GF-D8 (cell line): ENCODE results near the gene HRH2.
"Not testable (repeated sequence)": the region's sequence is repeated elsewhere in the genome, so short reads cannot be mapped to it uniquely, and the experiment has no call there.

Source experiments
- DNase-seq: peaks from one replicate; lab custom pipeline; 2025; lab: John Stamatoyannopoulos, UW

Gene HRH2

DNA sequence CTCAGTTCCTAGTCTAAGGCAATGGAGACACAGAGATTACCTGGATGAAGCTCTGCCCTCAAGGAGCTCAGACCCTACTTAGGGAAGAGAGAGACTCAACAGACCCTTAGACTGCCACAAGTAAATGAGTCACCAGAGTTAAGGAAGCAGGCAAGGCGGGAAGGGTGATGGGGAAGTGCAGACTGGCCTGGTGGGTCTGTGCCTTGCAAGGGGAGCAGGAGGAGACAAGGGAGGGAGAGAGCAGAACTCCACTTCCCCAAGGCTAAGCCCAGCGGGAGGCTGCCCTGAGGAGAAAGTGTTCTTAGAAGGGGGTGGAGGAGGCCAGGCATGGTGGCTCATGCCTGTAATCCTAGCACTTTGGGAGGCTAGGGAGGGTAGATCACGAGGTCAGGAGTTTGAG, 83.7 kb downstream of the HRH2 start:
- DNase-seq: no peak

DNA sequence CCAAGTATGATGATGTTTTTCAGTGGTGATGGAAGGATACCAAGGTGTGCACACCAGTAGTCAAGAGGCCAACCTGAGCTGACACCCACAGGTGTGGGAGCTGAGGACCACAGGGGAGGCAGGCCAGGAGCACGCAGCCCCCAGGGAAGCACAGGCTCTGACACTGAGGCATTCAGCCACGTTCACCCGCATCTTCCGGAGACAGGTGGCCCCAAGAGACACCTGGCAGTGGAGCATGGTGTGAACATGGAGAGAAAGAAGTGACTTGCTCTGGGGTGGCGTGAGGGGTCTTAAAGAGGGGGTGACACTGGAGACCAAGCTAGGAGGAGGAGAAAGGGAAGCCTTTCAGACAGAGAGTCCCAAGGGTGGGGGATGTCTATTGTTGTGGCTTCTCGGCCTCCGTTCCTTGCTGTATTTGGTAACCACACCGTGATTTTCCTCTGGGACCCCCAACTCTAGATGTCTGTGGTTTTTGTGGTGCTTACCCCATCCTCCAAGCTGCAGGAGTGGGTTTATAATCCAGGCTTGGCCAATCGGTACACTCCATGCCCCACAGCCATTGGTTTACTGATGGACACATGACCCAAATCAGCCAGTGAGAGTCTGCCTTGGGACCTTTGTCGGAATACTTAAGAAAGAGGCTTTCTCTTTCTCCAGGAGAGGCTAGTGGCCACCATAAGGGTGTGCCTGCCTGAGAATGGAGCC, 84.6 kb downstream of the HRH2 start:
- DNase-seq: no peak

DNA sequence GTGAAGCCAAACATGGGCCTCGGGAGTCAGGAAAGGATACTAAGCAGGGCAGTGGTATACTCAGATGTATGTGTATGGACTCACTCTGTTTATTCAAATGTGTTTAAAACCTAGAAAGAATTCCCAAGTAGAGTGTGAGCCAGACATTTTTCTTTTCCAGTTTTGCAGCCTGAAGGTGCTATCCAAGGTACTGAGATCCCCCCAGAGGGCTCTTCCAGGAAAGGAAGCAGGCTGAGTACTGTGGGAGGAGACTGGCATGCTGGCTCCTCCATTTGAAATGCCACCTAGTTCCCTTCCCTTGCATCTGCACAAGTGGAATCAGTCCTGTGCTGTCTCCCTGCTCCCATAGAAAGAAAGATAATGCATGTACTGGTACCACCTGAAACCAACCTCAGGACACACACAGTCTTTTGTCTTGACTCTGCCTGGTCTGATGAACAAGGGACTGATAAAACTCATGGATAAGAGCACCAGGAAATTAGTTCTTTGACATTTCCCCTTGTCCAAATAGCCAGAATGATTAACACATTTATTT, 85.9 kb downstream of the HRH2 start:
- no peak for DNase-seq

DNA sequence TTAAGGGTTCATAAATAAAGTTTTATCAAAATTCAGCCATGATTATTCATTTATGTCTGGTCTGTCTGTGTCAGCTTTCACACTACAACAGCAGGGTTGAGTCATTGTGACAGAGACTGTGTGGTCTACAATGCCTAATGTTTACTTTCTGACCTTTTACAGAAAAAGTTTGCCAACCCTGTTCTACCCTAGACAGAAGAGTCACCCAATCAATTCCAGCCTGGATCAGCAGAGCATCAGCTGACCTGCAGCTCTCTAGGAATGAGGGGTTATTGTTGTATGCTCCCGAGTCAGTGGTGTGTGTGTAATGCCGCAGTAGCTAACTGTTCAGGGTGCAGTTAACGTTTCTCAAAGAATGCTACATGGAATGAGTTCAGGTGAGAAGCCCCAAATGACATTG, 87.3 kb downstream of the HRH2 start:
- no peak for DNase-seq

DNA sequence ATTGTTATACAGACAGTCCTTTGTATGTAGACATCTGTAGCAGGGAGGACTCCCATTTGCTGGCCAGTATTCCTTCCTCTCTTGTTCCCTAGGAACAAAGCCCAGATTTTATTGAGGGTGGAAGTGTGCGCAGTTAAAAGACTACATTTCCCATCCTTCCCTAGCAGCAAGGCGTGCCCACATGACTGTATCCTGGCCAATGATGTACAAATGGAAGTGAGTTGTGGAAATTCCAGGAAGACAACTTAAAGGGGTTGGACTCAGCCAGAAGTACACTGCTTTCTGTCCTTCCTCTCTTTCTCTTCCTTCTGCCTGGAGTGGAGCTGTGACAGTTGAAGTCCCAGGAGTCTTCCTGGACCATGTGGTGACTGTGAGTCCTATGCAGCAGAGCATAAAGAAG, 89.0 kb downstream of the HRH2 start:
- DNase-seq: no peak

DNA sequence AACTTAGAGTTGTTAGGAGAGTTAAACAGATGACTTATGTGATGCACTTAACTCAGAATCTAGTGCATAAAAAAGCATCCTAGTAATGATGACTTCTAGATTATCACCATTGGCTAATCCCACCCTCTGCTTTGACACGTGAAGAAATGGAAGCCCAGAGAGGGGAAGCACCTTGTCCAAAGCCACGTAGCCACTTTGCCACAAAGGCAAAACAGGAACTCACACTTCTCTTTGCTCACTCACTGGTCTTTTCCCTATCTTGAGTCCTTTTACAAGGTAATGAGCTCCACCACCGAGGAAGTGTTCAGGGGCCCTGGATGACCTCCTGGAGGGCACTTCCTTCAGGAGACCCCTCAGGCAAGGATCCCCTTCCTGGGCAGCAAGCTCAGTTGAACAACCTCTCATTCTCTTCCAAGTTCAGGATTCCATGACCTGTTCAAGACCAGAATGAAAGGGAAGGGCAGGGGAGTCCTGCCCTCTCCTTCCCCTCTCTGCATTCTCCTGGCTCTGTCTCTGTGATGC, 89.7 kb downstream of the HRH2 start:
- DNase-seq: no peak

DNA sequence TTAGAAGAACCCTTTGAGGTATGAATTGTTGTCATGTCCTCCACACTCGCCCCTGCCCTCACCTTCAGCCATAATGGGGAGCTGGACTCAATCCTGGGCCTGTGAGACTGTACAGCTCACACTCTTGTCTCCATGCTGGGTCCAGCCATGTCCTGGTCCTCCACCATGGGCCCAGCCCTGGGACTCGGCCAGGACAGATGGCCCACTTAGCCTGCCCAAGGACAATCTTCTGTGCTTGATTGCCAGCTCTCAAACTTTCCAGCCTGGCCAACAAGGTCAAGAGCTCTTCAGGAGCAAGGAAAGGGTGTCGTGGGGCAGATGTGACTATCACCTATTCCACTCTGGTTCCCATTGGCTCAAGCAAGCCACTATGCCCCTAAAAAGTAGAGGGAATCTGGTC, 90.8 kb downstream of the HRH2 start:
- no peak for DNase-seq

DNA sequence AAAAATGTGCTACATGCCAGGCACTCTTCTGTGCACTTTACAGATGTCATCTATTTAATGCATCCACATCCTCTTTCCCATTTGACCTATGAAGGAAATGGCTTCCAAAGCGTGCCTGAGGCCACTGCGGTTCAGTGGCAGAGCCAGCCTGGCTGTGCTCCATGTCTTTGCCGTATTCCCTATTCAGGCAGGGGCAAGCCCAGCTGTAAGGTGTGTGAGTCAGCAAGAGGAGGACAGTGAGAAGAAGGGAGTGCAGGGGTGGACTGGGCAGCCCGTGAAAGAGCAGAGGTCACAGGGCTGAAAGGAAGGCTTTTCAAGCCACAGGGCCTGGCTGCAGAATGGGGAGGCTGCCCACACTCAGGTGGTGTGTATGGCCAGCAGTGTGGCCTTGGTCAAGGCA, 91.7 kb downstream of the HRH2 start:
- no peak for DNase-seq

DNA sequence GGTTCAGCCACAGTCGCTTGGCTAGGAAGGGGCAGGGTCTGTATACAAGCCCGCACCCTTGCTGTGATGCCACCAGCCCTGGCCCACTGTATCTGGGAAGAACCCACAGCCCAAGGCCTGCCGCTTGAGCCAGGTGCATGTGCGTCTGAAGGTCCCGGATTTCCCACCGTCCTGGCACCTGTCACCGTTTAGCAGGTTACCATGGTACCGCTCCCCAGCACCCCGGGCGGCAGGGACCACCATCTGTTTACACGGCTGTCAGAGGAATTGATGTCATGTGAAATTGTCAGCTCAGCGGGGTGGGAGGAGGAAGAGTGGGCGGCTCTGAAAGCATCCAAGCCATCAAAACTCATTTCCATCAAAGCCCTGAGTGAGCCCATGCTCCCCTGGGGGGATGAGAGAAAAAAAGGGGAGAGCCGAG, 92.7 kb downstream of the HRH2 start:
- DNase-seq: no peak

DNA sequence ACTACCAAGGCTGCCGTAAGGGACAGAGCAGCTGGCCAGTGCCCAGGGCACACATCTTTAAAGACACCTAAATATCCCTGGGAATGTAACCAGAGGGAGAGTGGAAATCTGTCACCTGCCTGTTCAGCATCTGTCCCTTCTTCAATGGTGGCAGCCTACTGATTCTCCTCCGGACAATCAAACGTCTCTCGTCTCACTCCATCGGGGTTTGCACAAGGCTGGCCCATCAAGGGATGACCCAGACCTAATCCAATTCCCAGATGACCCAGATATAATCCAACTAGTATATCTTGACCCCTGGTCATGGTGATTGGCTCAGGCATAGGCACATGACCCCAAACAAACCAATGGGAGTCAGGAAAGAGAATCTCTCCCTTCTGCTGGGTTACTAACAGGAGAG, 93.5 kb downstream of the HRH2 start:
- no peak for DNase-seq

DNA sequence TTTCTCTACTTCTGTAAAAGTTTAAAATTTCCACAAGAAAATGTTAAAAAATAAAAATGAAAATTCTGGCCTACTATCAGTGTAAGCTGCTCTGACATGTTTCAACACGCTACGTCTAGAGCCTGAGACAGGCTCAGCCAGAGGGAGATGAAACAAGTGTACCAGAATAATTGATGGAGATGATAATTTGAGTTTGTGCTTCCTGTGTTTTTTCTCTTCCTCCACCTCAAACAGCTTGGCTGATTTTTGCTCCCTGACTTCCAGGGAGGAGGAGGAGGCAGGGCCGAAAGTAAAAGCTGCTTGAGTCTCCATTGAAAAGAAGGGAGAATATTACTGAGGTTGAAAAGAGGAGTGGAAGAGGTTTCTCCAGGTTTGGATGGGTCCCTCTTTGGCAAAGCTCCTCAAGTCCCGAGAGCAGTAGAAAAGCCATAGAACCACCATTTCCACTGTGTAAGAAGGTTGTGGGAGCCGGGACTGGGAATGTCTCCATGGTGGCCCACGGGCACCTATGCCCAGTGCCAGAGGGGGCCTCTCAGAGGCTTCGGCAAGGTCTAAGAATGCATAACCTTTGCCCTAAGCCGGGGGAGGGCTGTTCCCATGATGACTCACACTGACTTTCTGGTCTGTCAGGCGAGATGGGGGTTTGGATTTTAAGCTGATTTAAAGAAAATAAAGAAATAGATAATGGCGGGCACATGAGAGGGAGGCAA, 95.1 kb downstream of the HRH2 start:
- no peak for DNase-seq

DNA sequence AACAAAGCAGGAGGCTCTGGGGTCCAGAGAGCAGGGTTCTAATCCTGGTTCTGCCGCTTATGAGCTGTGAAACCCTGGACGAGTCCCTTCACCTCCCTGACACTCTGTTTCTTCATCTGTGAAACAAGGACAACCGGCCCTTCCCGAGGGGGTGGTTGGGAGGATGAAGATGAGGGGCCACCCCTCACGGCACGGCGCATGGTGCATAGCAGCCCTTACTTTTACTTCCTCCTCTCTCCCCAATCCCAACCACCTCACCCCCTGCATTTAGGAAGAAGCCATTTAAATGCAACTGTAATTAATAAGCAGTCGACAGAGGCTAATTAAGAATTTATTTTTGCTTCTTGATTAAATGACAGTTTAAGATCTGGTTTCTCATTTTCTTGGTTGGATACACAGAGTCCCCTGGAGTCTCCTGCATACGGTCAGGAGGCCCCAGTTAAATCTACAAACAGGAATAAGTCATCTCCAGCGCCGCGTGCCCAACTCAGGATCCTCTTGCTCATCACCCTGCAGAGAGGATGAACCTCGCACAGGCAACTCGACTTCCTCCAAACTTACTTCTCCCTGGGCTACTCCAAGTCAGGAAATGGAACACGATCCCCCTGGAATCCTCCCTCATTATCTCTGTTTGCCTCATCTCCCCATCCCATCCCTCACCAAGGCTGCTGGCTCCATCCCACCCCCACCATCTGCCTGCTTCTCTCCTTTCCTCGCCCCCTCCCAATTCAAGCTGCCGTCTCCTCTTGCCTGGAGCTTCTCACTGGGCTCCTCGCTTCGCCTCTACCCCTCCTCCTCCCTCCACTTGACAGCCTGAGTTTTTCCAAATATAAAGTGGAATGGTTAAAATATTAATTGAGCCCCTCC, 95.9 kb downstream of the HRH2 start:
- no peak for DNase-seq

DNA sequence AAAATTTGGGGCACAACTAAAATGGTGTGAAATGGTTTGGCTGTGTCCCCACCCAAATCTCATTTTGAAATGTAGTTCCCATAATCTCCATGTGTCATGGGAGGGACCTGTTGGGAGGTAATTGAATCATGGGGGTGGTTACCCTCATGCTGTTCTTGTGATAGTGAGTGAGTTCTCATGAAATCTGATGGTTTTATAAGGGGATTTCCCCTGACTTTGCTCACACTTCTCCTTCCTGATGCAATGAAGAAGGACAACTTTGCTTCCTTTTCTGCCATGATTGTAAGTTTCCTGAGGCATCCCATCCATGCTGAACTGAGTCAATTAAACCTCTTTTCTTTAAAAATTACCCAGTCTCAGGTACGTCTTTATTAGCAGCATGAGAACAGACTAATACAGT, 102.1 kb downstream of the HRH2 start:
- not testable (repeated sequence) for DNase-seq
